ENCODE results near the gene GPSM3. TPM values are rescaled to one million over a fixed set of nuclear protein-coding genes. Genes with fewer than 3 reads are reported as not detected.
"Not testable (repeated sequence)": the region's sequence is repeated elsewhere in the genome, so short reads cannot be mapped to it uniquely, and the experiment has no call there.

Gene GPSM3
- polyA plus RNA-seq, 3 donors, result 10.0 to 12.9 (median 10.6) TPM

- DNase-seq, result no peak
Observed at GRCh38 chr6:32208996-32209395, 16.6 kb upstream of the GPSM3 start.

- no peak for DNase-seq
Observed at GRCh38 chr6:32204268-32204715, 11.8 kb upstream of the GPSM3 start.

GRCh38 chr6:32203426-32204267 is 11.2 kb upstream of the GPSM3 start:
- no peak for DNase-seq

GRCh38 chr6:32202186-32202585 is 9.7 kb upstream of the GPSM3 start:
- no peak for DNase-seq

- no peak for DNase-seq
Observed at GRCh38 chr6:32200711-32201475, 8.4 kb upstream of the GPSM3 start.

- DNase-seq, result no peak
Observed at GRCh38 chr6:32198866-32199265, 6.4 kb upstream of the GPSM3 start.

- no peak for DNase-seq
Observed at GRCh38 chr6:32198345-32198696, 5.9 kb upstream of the GPSM3 start.

- no peak for DNase-seq
Observed at GRCh38 chr6:32196682-32197616, 4.5 kb upstream of the GPSM3 start.

- DNase-seq, result peak; percentile 95
Observed at GRCh38 chr6:32195902-32196681, 3.6 kb upstream of the GPSM3 start.

- DNase-seq, result peak; percentile 100
Observed at GRCh38 chr6:32195652-32195901, 3.1 kb upstream of the GPSM3 start.

- DNase-seq, result no peak
Observed at GRCh38 chr6:32194825-32195651, 2.6 kb upstream of the GPSM3 start.

- DNase-seq, result no peak
Observed at GRCh38 chr6:32194388-32194787, 1.9 kb upstream of the GPSM3 start.

- not testable (repeated sequence) for DNase-seq
Observed at GRCh38 chr6:32193096-32193495, 653 bp upstream of the GPSM3 start.

- DNase-seq, result no peak
Observed at GRCh38 chr6:32191696-32192607, 491 bp downstream of the GPSM3 start.

GRCh38 chr6:32190911-32191677 is 1.3 kb downstream of the GPSM3 start:
- DNase-seq, result no peak

GRCh38 chr6:32190054-32190851 is 2.2 kb downstream of the GPSM3 start, which contains the start of gene PBX2:
TSS of gene PBX2 (minus strand) at chr6:32190202. CDS start at chr6:32189915, 287 bp downstream.
- DNase-seq, result peak; percentile 95

- DNase-seq, result no peak
Observed at GRCh38 chr6:32189742-32190053, 2.7 kb downstream of the GPSM3 start.

Data from renal pelvis (tissue), 4 donors.